ENCODE measurements around the gene HTD2. TPM values are rescaled to one million over a fixed set of nuclear protein-coding genes. Genes with fewer than 3 reads are reported as not detected.

The HTD2 gene
- total and polyA plus RNA-seq, 9 donors, result 7.3 to 12.0 (median 9.2) TPM

DNA sequence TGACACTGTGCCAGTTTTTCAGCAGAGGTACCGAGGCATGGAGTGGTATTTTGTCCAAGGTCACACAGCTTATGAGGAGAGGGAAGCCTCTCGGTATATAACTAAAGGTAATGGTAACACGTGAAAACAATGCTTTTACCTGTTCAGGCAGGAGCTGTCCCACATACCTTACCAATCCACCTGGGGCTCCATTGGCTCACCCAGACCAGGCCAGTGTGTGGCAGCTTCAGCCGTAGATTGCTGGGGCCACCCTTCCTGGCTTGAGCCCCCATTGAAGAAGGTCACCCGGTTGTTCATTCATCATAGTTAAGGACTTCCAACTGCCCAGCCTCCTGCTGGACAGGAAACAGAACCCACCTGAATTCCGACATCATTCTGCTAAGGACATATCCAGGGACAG is 9.5 kb upstream of the HTD2 start:
- no peak for DNase-seq
- no peaks in the 10 kb centered on the region for H3K36me3 ChIP-seq
- no peak overlapping the region for H3K27ac ChIP-seq
- TF ChIP-seq, protein P1, sequence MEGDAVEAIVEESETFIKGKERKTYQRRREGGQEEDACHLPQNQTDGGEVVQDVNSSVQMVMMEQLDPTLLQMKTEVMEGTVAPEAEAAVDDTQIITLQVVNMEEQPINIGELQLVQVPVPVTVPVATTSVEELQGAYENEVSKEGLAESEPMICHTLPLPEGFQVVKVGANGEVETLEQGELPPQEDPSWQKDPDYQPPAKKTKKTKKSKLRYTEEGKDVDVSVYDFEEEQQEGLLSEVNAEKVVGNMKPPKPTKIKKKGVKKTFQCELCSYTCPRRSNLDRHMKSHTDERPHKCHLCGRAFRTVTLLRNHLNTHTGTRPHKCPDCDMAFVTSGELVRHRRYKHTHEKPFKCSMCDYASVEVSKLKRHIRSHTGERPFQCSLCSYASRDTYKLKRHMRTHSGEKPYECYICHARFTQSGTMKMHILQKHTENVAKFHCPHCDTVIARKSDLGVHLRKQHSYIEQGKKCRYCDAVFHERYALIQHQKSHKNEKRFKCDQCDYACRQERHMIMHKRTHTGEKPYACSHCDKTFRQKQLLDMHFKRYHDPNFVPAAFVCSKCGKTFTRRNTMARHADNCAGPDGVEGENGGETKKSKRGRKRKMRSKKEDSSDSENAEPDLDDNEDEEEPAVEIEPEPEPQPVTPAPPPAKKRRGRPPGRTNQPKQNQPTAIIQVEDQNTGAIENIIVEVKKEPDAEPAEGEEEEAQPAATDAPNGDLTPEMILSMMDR (IDR thresholded peaks at IDR 0.05), result no peak
- TF ChIP-seq EP300 (IDR thresholded peaks at IDR 0.05), result no peak
- TF ChIP-seq POLR2A (IDR thresholded peaks at IDR 0.05), result no peak
- WGBS, 3 donors, result 52 to 68% (median 57%) methylated on average over 6 of the region's 6 CpGs
- H3K9me3 ChIP-seq, result no peaks in the 10 kb centered on the region
- no peaks in the 10 kb centered on the region for H3K4me1 ChIP-seq (ENCODE audit: insufficient read depth)
- H3K4me3 ChIP-seq, result no peak overlapping the region
- no peaks in the 10 kb centered on the region for H3K27me3 ChIP-seq
- intact Hi-C loops (cut with DNase I), result loop anchor here in 3 of 4 donors (5.0 to 10.0 kb wide), 4 partner anchors 62 to 120 kb away; partner anchors contain the start of gene ABHD6 (in 1 of the 3)

DNA sequence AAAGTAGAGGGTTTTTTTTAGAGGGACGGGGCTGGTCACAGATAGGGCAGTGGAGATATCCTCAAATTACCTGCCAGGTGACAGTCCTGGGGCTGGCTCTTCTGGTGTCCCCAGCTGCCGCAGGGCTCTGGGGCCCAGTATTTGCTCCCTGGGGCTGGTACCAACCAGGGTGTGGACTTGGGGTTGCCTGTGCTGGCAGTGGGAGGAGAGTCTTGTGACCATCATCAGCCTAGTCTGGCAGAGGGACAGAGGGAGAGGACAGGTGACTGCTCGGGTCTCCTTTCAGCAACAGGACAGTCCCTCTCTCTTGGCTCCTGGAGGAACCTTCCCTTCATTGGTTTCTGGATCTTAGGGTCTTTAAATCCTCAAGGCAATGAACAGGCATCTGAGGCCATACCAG is 8.1 kb upstream of the HTD2 start:
- no peak for DNase-seq
- no peak overlapping the region for H3K4me3 ChIP-seq
- 72 to 77% (median 74%) methylated on average over 3 of the region's 3 CpGs for WGBS, 3 donors
- no peaks in the 10 kb centered on the region for H3K27me3 ChIP-seq
- intact Hi-C loops (cut with DNase I), result loop anchor here in 3 of 4 donors (5.0 to 10.0 kb wide), 4 partner anchors 63 to 121 kb away; partner anchors contain the start of gene ABHD6 (in 1 of the 3)
- TF ChIP-seq, protein P1 (IDR thresholded peaks at IDR 0.05), result no peak
- no peaks in the 10 kb centered on the region for H3K9me3 ChIP-seq
- no peak overlapping the region for H3K27ac ChIP-seq
- H3K4me1 ChIP-seq (ENCODE audit: insufficient read depth), result no peaks in the 10 kb centered on the region
- no peaks in the 10 kb centered on the region for H3K36me3 ChIP-seq

DNA sequence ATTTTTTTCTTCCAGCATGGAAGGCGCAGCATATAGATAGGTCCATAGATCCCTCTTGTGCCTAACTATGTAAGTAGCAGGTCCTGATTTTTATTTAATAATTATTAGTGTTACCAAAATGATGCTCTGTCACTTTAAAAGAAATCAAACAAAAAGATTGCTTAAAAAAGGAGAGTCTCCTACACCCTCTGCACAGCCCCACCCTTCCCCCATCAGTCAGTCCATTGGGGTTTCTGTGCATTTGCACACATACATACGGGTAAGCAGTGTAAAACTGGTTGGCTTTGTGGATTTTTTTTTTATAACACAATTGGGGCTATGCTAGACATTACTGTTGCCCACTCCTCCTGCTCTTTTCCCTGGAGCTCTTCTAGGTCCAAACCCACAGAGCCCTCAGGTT is 7.2 kb upstream of the HTD2 start:
- Histone ChIP-seq H3K36me3 (no peaks in the 10 kb centered on the region), H3K4me3 (no peak overlapping the region), H3K27me3 (no peaks in the 10 kb centered on the region), H3K4me1 (ENCODE audit: insufficient read depth) (no peaks in the 10 kb centered on the region), H3K9me3 (no peaks in the 10 kb centered on the region), H3K27ac (no peak overlapping the region)
- 48 to 57% (median 52%) methylated on average over 2 of the region's 2 CpGs for WGBS, 3 donors
- intact Hi-C loops (cut with DNase I), result loop anchor here in 3 of 4 donors (5.0 to 10.0 kb wide), 4 partner anchors 64 to 122 kb away; partner anchors contain the start of gene ABHD6 (in 1 of the 3)
- TF ChIP-seq EP300 (IDR thresholded peaks at IDR 0.05) (no peak), POLR2A (IDR thresholded peaks at IDR 0.05) (no peak)
- TF ChIP-seq, protein P1 (IDR thresholded peaks at IDR 0.05), result no peak
- DNase-seq, result no peak

DNA sequence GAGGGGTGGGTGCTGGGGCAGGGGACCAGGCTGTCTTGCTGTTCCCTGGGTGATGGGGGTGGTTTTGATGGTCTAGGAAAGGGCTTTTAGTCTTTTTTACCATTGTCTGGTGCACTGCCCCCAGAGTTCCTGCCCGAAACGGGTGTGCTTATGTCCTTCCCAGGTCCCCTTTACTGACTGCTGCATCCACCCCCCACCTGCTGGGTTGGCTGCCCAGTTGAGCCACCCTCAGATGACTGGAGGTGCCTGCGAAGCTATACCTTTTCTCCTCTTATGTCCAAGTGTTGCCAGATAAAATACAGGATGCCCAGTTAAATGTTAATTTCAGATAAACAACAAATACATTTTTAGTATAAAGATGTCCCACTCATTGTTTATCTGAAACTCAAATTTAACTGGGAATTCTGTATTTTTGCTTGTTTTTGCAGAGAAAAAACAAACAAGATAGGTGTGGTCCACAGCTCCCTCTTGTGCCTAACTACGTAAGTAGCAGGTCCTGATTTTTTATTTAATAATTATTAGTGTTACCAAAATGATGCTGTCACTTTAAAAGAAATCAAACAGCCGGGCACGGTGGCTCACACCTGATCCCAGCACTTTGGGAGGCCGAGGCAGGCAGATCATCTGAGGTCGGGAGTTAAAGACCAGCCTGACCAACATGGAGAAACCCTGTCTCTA is 6.3 kb upstream of the HTD2 start:
- intact Hi-C loops (cut with DNase I), result loop anchor here (2.0 to 10.0 kb wide), 6 partner anchors 63 to 123 kb away; partner anchors contain the start of gene ABHD6 (in 3 of the 4)
- no peaks in the 10 kb centered on the region for H3K4me1 ChIP-seq (ENCODE audit: insufficient read depth)
- H3K36me3 ChIP-seq, result no peaks in the 10 kb centered on the region
- 10% methylated on average over 8 of the region's 8 CpGs for WGBS, 3 donors
- H3K27ac ChIP-seq, result no peak overlapping the region
- H3K4me3 ChIP-seq, result no peak overlapping the region
- DNase-seq, result no peak
- TF ChIP-seq POLR2A (IDR thresholded peaks at IDR 0.05), result no peak
- TF ChIP-seq EP300 (IDR thresholded peaks at IDR 0.05), result no peak
- TF ChIP-seq, protein P1 (IDR thresholded peaks at IDR 0.05), result peak; percentile 55 to 59 (median 58)
- no peaks in the 10 kb centered on the region for H3K27me3 ChIP-seq
- H3K9me3 ChIP-seq, result no peaks in the 10 kb centered on the region
